Dermis microvascular lymphatic vessel endothelial cell (primary cell): ENCODE data around the gene PRCD. TPM values are rescaled to one million over a fixed set of nuclear protein-coding genes. Genes with fewer than 3 reads are reported as not detected.

ENCODE experiments used
- total RNA-seq: library from RNA; depleted of rRNA; stranded (reverse); fragments of >200 nt; gene quantifications from 2 replicates; pipeline ENCODE4 v1.2.1, GENCODE V29; 2014

Gene PRCD
- total RNA-seq, 1 donor from 2014 or later = 0.39 TPM

Other genes with a start within 250 kb of the PRCD start
- gene QRICH2, start 231.8 kb upstream of the PRCD start, total RNA-seq = 5.6 and 12.0 TPM in 2 replicates
- gene PRPSAP1, start 186.1 kb upstream of the PRCD start, total RNA-seq = 71.8 and 129 TPM in 2 replicates
- 196 and 380 TPM in 2 replicates for gene SPHK1, start 155.4 kb upstream of the PRCD start, total RNA-seq
- 12.7 and 17.3 TPM in 2 replicates for gene UBE2O, start 86.9 kb upstream of the PRCD start, total RNA-seq
- not detected in 2 replicates for gene AANAT, start 72.4 kb upstream of the PRCD start, total RNA-seq
- 11.7 and 17.3 TPM in 2 replicates for gene RHBDF2, start 38.6 kb upstream of the PRCD start, total RNA-seq
- 1.8 and 2.5 TPM in 2 replicates for gene CYGB, start 2.3 kb upstream of the PRCD start, total RNA-seq
- gene ST6GALNAC2, start 45.8 kb downstream of the PRCD start, total RNA-seq = 0.13 and 0.25 TPM in 2 replicates
- gene ST6GALNAC1, start 103.7 kb downstream of the PRCD start, total RNA-seq = not detected in 2 replicates
- 140 and 141 TPM in 2 replicates for gene MXRA7, start 170.9 kb downstream of the PRCD start, total RNA-seq
- 11.7 and 15.7 TPM in 2 replicates for gene JMJD6, start 186.6 kb downstream of the PRCD start, total RNA-seq
- gene METTL23, start 186.8 kb downstream of the PRCD start, total RNA-seq = 17.5 and 22.1 TPM in 2 replicates
- 184 and 229 TPM in 2 replicates for gene SRSF2, start 197.3 kb downstream of the PRCD start, total RNA-seq
- gene MFSD11, start 198.1 kb downstream of the PRCD start, total RNA-seq = 25.2 and 28.8 TPM in 2 replicates